Fibroblast of lung (primary cell): ENCODE data around the gene GNAL.

Source experiments
- CTCF ChIP-seq, 2 donors: IDR thresholded peaks in 1 of 2; conservative IDR thresholded peaks in 1 of 2; 1 replicate in 1 of 2; 2 replicates in 1 of 2; pipeline ENCODE4 v1.5.1; 2011 to 2012; ENCODE audit warnings: low read length in 2 of 2, control low read depth in 1 of 2, inconsistent platforms in 1 of 2, low read depth in 1 of 2, mild to moderate bottlenecking in 1 of 2
- EZH2 ChIP-seq: IDR thresholded peaks from 2 replicates; pipeline ENCODE4 v1.5.1; 2012; ENCODE audit warnings: low read length, control low read depth, mild to moderate bottlenecking; ENCODE audit errors: missing control alignments

GRCh38 chr18:11674119-11674518, 14.9 kb upstream of the GNAL start:
- TF ChIP-seq EZH2 (no peak), CTCF (conservative IDR thresholded peaks at IDR 0.05 in 1 of 2, IDR thresholded peaks at IDR 0.05 in 1 of 2; ENCODE audit: low read depth in 1 of 2, low read length in 2 of 2) (no peak)
